Liver (tissue), 9 donors: Measurements from ENCODE around the gene PRIMA1. TPM values are rescaled to one million over a fixed set of nuclear protein-coding genes. Genes with fewer than 3 reads are reported as not detected.

Experiments
- DNase-seq: peaks from one replicate; pipeline ENCODE4 v3.0.0-alpha.2; 2017; ENCODE audit warnings: low spot score
- H3K27ac ChIP-seq, 2 donors: one replicate each; pipeline ENCODE4 v1.7.0; 2013; ENCODE audit warnings: inconsistent platforms in 2 of 2, low read length in 2 of 2, control low read depth in 1 of 2, low read depth in 1 of 2, mild to moderate bottlenecking in 1 of 2
- H3K27me3 ChIP-seq, 4 donors: one replicate each; pipeline versions ENCODE4 v1.6.1 to v1.7.0; 2013; ENCODE audit warnings: low read length in 3 of 4, inconsistent platforms in 1 of 4, mild to moderate bottlenecking in 1 of 4, moderate library complexity in 1 of 4; ENCODE audit not compliant: control insufficient read depth in 4 of 4, insufficient read depth in 4 of 4
- H3K36me3 ChIP-seq, 4 donors: one replicate each; pipeline versions ENCODE4 v1.6.1 to v1.7.0; 2013; ENCODE audit warnings: low read length in 3 of 4, mild to moderate bottlenecking in 3 of 4, low read depth in 1 of 4, moderate library complexity in 1 of 4; ENCODE audit not compliant: control insufficient read depth in 4 of 4, insufficient read depth in 3 of 4
- H3K4me1 ChIP-seq, 4 donors: one replicate each; pipeline versions ENCODE4 v1.6.1 to v1.7.0; 2013; ENCODE audit warnings: low read length in 3 of 4, mild to moderate bottlenecking in 3 of 4, moderate library complexity in 1 of 4; ENCODE audit not compliant: control insufficient read depth in 4 of 4, insufficient read depth in 4 of 4
- H3K4me3 ChIP-seq, 3 donors: one replicate each; pipeline versions ENCODE4 v1.6.1 to v1.7.0; 2013; ENCODE audit warnings: low read length in 3 of 3, control low read depth in 1 of 3, low read depth in 1 of 3, mild to moderate bottlenecking in 1 of 3
- H3K9ac ChIP-seq, 2 donors: one replicate each; pipeline ENCODE4 v1.7.0; 2013; ENCODE audit warnings: low read length in 2 of 2, mild to moderate bottlenecking in 2 of 2, moderate library complexity in 2 of 2, control low read depth in 1 of 2, low read depth in 1 of 2
- H3K9me3 ChIP-seq, 4 donors: one replicate each; pipeline versions ENCODE4 v1.6.1 to v1.7.0; 2013; ENCODE audit warnings: low read length in 3 of 4; ENCODE audit not compliant: control insufficient read depth in 4 of 4
- CTCF ChIP-seq: fragments of 150-350 bp; IDR thresholded peaks from 2 replicates; pipeline ENCODE4 v1.5.1; 2017; ENCODE audit warnings: improper control_type of control experiment, low read depth, low read length; ENCODE audit not compliant: missing input control
- EGR1 ChIP-seq, 2 donors: IDR thresholded peaks; 2 replicates each; pipeline ENCODE4 v1.6.1; 2016 to 2018; ENCODE audit warnings: antibody characterized with exemption in 2 of 2, low read depth in 2 of 2
- FOXA1 ChIP-seq: IDR thresholded peaks from 2 replicates; pipeline ENCODE4 v1.6.1; 2016; ENCODE audit warnings: antibody characterized with exemption
- GABPA ChIP-seq, 2 donors: IDR thresholded peaks in 1 of 2; conservative IDR thresholded peaks in 1 of 2; 2 replicates each; pipeline ENCODE4 v1.6.1; 2016; ENCODE audit warnings: antibody characterized with exemption in 2 of 2, mild to moderate bottlenecking in 1 of 2, moderate library complexity in 1 of 2
- HNF4A ChIP-seq, 2 donors: conservative IDR thresholded peaks; 2 replicates each; pipeline ENCODE4 v1.6.1; 2016; ENCODE audit warnings: antibody characterized with exemption in 2 of 2, mild to moderate bottlenecking in 2 of 2
- HNF4G ChIP-seq: IDR thresholded peaks from 2 replicates; pipeline ENCODE4 v1.6.1; 2016; ENCODE audit warnings: antibody characterized with exemption
- JUND ChIP-seq, 2 donors: IDR thresholded peaks; 2 replicates each; pipeline ENCODE4 v1.6.1; 2016; ENCODE audit warnings: antibody characterized with exemption in 2 of 2
- NR2F2 ChIP-seq: IDR thresholded peaks from 2 replicates; pipeline ENCODE4 v1.6.1; 2016; ENCODE audit warnings: antibody characterized with exemption
- RAD21 ChIP-seq, 2 donors: IDR thresholded peaks; 2 replicates each; pipeline ENCODE4 v1.6.1; 2016; ENCODE audit warnings: antibody characterized with exemption in 2 of 2, mild to moderate bottlenecking in 2 of 2
- REST ChIP-seq: IDR thresholded peaks from 2 replicates; pipeline ENCODE4 v1.6.1; 2016; ENCODE audit warnings: antibody characterized with exemption, mild to moderate bottlenecking
- RXRA ChIP-seq, 2 donors: IDR thresholded peaks; 2 replicates each; pipeline ENCODE4 v1.6.1; 2017 to 2018; ENCODE audit warnings: antibody characterized with exemption in 2 of 2, mild to moderate bottlenecking in 1 of 2
- TAF1 ChIP-seq: conservative IDR thresholded peaks from 2 replicates; pipeline ENCODE4 v1.6.1; 2016; ENCODE audit warnings: antibody characterized with exemption, mild to moderate bottlenecking
- YY1 ChIP-seq: IDR thresholded peaks from 2 replicates; pipeline ENCODE4 v1.6.1; 2016; ENCODE audit warnings: antibody characterized with exemption, mild to moderate bottlenecking
- WGBS: extraction: QIAGEN DNeasy Blood & Tissue Kit; methylation state at CpG from one replicate; pipeline ENCODE4 v1.1.7; 2013; 5-methylcytosine and 5-hydroxymethylcytosine counted together
- polyA plus RNA-seq, 2 donors: library from polyadenylated mRNA; stranded (reverse) in 1 of 2; unstranded in 1 of 2; fragments of 200-250 nt in 1 of 2; fragments of >200 nt in 1 of 2; fragmentation: Nextera tagmentation in 1 of 2; extraction: Ambion mirVana in 1 of 2; gene quantifications; one replicate each; pipeline versions ENCODE4 v1.2.1 to v1.2.3, GENCODE V29; 2013 to 2015
- total RNA-seq, 2 donors: library from RNA; depleted of rRNA; stranded (reverse); fragments of >200 nt; gene quantifications; one replicate each; pipeline ENCODE4 v1.2.3, GENCODE V29; 2014
- TF ChIP-seq, protein P1 (sequence below): IDR thresholded peaks from 2 replicates; pipeline ENCODE4 v1.6.1; 2016; ENCODE audit warnings: antibody characterized with exemption
- TF ChIP-seq, protein P2 (sequence below): IDR thresholded peaks from 2 replicates; pipeline ENCODE4 v1.6.1; 2016; ENCODE audit warnings: antibody characterized with exemption
- TF ChIP-seq, protein P3 (sequence below): IDR thresholded peaks from 2 replicates; pipeline ENCODE4 v1.6.1; 2016; ENCODE audit warnings: antibody characterized with exemption
- donor health status: healthy.
- donor health status: healthy.
- donor health status: healthy.
- donor health status: healthy.
- donor health status: healthy.

The PRIMA1 gene
- total and polyA plus RNA-seq, 4 donors = 0.08 to 0.38 (median 0.13) TPM; not detected in 1

DNA sequence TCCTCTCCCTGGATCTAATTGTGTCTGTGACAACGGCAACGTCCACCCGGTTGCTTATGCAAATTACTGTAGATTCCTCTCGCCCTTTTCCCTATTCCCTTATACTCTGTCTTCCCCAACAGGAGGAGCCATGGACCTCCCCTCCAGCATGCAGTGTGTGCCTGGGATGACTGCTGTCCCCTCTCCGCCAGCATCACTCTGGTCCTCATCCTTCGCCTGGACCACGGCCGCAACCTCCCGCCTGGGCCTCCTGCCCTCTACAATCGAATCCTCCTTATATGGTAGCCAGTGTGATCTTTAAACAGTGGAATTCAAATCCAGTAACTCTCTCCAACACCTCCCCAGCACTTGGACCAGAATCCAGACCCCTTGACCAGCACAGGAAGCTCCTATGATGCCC, 30.6 kb upstream of the PRIMA1 start:
- 85% methylated on average over 10 of the region's 10 CpGs for WGBS
- TF ChIP-seq, protein P1, sequence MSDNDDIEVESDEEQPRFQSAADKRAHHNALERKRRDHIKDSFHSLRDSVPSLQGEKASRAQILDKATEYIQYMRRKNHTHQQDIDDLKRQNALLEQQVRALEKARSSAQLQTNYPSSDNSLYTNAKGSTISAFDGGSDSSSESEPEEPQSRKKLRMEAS = no peak
- TF ChIP-seq GABPA (IDR thresholded peaks at IDR 0.05 in 1 of 2, conservative IDR thresholded peaks at IDR 0.05 in 1 of 2) (no peak), RXRA (IDR thresholded peaks at IDR 0.05) (no peak), YY1 (no peak), TAF1 (no peak), HNF4G (no peak), CTCF (no peak), HNF4A (conservative IDR thresholded peaks at IDR 0.05) (no peak), JUND (IDR thresholded peaks at IDR 0.05) (no peak), NR2F2 (no peak), RAD21 (IDR thresholded peaks at IDR 0.05) (no peak), EGR1 (IDR thresholded peaks at IDR 0.05; ENCODE audit: low read depth in 2 of 2) (no peak)
- TF ChIP-seq, protein P2, sequence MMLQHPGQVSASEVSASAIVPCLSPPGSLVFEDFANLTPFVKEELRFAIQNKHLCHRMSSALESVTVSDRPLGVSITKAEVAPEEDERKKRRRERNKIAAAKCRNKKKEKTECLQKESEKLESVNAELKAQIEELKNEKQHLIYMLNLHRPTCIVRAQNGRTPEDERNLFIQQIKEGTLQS = no peak
- TF ChIP-seq, protein P3, sequence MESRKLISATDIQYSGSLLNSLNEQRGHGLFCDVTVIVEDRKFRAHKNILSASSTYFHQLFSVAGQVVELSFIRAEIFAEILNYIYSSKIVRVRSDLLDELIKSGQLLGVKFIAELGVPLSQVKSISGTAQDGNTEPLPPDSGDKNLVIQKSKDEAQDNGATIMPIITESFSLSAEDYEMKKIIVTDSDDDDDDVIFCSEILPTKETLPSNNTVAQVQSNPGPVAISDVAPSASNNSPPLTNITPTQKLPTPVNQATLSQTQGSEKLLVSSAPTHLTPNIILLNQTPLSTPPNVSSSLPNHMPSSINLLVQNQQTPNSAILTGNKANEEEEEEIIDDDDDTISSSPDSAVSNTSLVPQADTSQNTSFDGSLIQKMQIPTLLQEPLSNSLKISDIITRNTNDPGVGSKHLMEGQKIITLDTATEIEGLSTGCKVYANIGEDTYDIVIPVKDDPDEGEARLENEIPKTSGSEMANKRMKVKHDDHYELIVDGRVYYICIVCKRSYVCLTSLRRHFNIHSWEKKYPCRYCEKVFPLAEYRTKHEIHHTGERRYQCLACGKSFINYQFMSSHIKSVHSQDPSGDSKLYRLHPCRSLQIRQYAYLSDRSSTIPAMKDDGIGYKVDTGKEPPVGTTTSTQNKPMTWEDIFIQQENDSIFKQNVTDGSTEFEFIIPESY = no peak
- H3K9ac ChIP-seq = no peak overlapping the region
- no peaks in the 10 kb centered on the region for H3K36me3 ChIP-seq
- H3K9me3 ChIP-seq = peaks cover 3 to 9% (median 6%) of the 10 kb centered on the region in 4 donors
- no peaks in the 10 kb centered on the region for H3K4me1 ChIP-seq
- peaks cover 0 to 8% (median 0%) of the 10 kb centered on the region in 4 donors for H3K27me3 ChIP-seq
- no peak for DNase-seq
- H3K4me3 ChIP-seq = no peak overlapping the region
- H3K27ac ChIP-seq = no peak overlapping the region

- WGBS = 84% methylated on average over 8 of the region's 8 CpGs
- TF ChIP-seq FOXA1 (no peak), CTCF (no peak), EGR1 (IDR thresholded peaks at IDR 0.05; ENCODE audit: low read depth in 2 of 2) (no peak), RXRA (IDR thresholded peaks at IDR 0.05) (no peak), TAF1 (no peak), HNF4G (no peak), JUND (IDR thresholded peaks at IDR 0.05) (no peak), RAD21 (IDR thresholded peaks at IDR 0.05) (no peak), REST (no peak), GABPA (IDR thresholded peaks at IDR 0.05 in 1 of 2, conservative IDR thresholded peaks at IDR 0.05 in 1 of 2) (no peak), YY1 (no peak)
- TF ChIP-seq, protein P1 = no peak
- TF ChIP-seq, protein P2 = no peak
- TF ChIP-seq, protein P3 = no peak
- Histone ChIP-seq H3K4me3 (no peak overlapping the region), H3K27me3 (peaks cover 0 to 3% (median 0%) of the 10 kb centered on the region in 4 donors), H3K9me3 (peaks cover 3 to 11% (median 11%) of the 10 kb centered on the region in 4 donors), H3K27ac (no peak overlapping the region), H3K4me1 (no peaks in the 10 kb centered on the region), H3K9ac (no peak overlapping the region), H3K36me3 (no peaks in the 10 kb centered on the region)
- DNase-seq = no peak
Observed at GRCh38 chr14:93811676-93812075, 23.4 kb upstream of the PRIMA1 start.
